ENCODE data around the gene MYO3A. TPM values are rescaled to one million over a fixed set of nuclear protein-coding genes. Genes with fewer than 3 reads are reported as not detected.
A peak's percentile ranks its signal among the peaks of the same experiment; 100 is the strongest.
"Not testable (repeated sequence)": the region's sequence is repeated elsewhere in the genome, so short reads cannot be mapped to it uniquely, and the experiment has no call there.

Gene MYO3A
- total RNA-seq, 1 donor from 2014 or later, result 0.18 TPM

DNA sequence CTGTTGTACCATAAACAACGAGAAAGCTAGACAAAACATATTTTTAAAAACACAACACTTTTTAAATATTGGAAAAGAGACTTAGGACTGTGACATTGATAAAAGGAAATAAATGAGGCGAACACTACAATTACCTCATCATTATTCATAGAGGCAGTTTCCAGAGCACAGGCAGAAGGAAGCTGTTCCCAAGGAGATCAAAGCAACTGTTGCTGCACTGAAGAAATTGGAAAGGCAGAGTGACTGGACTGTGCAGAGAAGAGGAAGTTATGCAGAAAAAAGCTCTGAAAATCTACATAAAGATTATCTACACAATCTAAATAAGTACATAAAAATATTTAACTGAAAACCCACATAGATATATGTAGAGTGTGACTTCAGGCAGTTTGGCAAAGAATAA, 32.8 kb downstream of the MYO3A start:
- DNase-seq (ENCODE audit: low spot score) (no peak), ATAC-seq (no peak)
- intact Hi-C loops (cut with DNase I), result no loop called here

DNA sequence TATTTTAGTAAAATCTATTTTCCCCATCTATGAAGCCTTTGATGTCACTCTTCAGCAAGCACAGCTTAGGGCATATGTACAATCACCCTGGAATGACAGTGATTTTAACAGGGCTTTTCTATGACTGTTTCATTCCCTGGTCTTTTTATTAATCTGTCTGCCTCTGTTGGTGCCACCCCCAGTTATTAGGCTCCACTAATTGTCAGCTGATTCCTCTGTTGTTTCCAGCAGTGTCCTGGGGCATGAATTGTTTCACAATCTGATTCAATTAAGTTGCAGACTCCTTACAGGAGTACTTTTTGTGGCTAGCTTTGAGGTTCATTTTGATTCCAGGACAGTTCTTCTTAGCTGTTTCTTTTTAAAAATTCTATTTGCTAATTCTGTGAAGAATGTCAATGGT, 38.6 kb downstream of the MYO3A start:
- intact Hi-C loops (cut with DNase I), result no loop called here
- ATAC-seq (no peak), DNase-seq (ENCODE audit: low spot score) (no peak)

DNA sequence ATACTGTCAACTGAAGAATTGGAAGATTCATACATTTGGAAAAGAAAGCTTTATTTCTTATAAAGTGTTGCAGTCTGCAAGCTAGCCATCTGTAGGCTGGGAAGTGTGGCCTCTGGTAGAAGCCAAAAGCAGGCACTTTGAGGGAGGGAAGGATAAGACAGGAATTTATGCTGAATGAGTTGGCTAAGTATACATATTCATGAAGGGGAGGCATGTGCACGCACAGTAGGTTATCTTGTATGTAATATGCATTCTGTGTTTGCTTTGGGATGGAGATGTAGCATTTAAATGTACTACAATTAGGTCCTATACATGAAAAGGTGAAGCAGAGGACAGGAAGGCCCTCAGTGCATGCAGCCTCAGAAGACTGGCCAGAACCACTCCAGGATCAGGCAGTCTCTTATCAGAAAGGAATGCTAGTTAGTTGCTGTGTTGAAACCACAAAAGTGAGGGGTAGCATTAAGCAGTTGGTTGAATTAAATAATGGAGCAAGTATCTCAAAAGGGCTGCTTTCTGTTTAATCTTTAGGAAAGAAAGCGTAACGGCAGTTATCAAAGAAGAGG, 40.9 kb downstream of the MYO3A start:
- no peak for DNase-seq (ENCODE audit: low spot score)
- intact Hi-C loops (cut with DNase I), result no loop called here
- no peak for ATAC-seq

- ATAC-seq (no peak), DNase-seq (ENCODE audit: low spot score) (no peak)
- intact Hi-C loops (cut with DNase I), result no loop called here
Measured at GRCh38 chr10:25978771-25979170, 44.7 kb downstream of the MYO3A start.

DNA sequence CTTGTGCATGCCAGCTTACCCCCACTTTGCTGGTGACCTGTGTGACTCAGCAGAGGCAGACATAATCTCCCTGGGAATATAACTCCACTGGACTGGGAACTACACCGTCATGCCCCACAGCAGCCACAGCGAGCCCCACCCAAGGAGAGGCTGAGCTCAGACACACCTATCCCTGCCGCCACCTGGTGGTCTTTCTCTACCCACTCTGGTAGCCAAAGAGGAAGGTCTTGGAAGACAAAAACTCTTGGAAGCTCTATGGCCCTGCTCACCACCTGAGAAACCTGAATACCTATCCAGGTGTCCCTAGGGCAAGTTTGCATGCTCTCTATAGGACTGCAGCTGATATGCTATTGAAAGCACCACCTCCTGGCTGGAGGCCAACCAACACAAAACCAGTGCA, 48.1 kb downstream of the MYO3A start:
- no peak for DNase-seq (ENCODE audit: low spot score)
- no peak for ATAC-seq
- intact Hi-C loops (cut with DNase I), result no loop called here

GRCh38 chr10:25988583-25988982, 54.6 kb downstream of the MYO3A start:
- no peak for ATAC-seq
- intact Hi-C loops (cut with DNase I), result no loop called here
- no peak for DNase-seq (ENCODE audit: low spot score)

GRCh38 chr10:25989951-25990350, 55.9 kb downstream of the MYO3A start:
- DNase-seq (ENCODE audit: low spot score), result no peak
- intact Hi-C loops (cut with DNase I), result no loop called here
- ATAC-seq, result no peak

DNA sequence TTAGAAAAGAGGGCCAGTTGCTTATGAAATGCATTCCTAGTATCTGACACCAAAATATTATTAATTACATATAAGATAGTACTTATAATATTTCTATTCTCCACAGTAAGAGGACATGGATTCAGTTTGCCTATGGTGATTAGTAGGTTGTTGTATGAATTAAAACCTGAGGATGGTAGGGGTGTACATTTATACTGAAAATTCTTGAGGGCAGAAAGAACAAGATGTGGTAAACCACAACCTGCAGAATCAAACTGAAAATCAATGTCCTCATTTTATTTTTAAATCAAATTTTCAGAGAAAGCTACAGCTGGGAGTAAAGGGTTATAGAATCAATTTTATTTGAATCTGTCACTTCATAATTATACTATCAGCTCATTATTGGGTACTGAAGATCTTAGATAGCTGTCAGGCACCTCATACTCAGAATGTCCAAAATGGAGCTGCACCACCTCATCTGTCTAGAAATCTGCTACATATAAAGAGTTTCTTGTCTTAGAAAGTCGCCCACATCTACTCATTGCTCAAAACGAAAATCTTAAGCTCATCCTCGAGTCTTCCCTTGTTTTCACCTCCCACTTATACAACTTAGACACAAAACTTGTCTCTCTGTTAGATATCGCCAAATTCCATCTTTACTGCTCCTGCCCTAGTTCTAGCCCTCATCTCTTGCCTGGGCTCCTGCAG, 65.4 kb downstream of the MYO3A start:
- DNase-seq (ENCODE audit: low spot score), result no peak
- ATAC-seq, result no peak
- intact Hi-C loops (cut with DNase I), result no loop called here

DNA sequence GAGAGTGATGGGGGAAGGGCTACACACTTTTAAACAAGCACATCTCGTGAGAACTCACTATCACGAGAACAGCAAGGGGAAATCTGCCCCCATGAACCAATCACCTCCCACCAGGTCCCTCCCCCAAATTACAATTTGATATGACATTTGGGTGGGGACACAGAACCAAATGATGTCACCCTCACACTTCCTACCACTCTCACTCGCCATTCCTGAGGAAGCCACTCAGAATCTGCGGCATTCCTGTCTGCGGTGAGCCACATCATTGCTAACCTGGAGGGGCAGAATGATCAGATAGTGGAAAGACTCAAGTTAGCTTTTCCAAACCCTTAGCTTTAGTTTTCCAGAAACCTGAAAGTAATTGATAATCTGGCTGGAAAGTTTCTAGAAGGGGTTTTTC, 66.9 kb downstream of the MYO3A start:
- no peak for DNase-seq (ENCODE audit: low spot score)
- intact Hi-C loops (cut with DNase I), result no loop called here
- no peak for ATAC-seq

DNA sequence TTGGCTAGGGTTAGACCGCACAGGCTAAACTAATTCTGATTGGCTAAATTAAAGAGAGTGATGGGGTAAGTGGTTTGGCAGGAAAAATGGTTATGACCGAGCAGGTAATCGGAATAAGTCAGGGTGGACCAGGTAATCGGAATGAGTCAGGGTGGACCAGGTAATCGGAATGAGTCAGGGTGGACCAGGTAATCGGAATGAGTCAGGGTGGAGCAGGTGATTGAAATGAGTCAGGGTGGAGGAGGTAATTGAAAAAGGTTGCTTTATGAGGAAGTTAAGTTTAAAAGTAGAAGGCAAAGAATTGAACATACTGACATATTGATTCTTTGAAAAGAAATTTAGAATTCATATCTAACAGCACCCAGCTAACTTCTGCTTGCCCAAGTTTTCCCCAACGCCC, 68.4 kb downstream of the MYO3A start:
- ATAC-seq; DNase-seq (ENCODE audit: low spot score); intact Hi-C loops (cut with DNase I): not testable (repeated sequence)

- intact Hi-C loops (cut with DNase I), result no loop called here
- no peak for DNase-seq (ENCODE audit: low spot score)
- ATAC-seq, result peak; percentile 85
Measured at GRCh38 chr10:26015092-26015491, 81.1 kb downstream of the MYO3A start.

DNA sequence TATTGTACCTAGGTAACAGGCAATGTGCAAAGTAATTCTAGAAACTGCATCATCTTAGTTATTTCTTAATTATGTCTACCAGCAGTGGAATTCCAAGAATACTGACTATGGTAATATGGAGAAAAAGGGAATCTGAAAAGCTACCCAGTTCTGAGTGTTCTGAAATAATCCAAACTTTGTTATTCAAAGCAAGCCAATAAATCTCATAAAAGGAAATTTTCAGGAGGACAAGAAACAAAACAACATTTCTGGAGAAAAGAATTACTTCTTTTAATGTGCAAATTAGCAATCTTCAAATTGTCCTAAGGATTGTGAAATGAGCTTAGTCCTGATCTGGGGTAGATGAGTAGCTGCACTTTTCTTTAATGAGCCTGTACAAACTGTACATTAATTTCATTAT, 88.8 kb downstream of the MYO3A start:
- ATAC-seq, result no peak

GRCh38 chr10:26024303-26024702, 90.3 kb downstream of the MYO3A start:
- DNase-seq (ENCODE audit: low spot score) (no peak), ATAC-seq (no peak)

More for the DNA sequence above, 88.8 kb downstream of the MYO3A start:
- intact Hi-C loops (cut with DNase I), result no loop called here
- DNase-seq (ENCODE audit: low spot score), result no peak

DNA sequence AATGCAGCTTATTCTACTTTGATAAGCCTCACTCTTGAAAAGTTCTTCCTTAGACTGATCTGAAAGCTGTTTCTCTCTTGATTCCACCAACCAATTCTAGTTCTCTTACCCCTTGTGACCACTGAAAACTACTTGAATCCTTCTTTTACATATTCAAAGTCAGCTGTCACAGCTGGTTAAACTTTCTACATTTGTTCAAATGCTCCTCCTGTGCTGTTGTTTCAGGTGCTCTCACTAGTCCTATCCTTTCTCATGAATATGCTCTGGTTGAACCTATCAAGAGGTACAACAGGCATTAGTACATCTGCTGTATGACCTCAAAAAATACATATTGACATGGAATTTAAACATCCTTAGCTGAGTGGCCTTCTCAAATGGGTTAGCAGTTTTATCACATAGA, 91.5 kb downstream of the MYO3A start:
- intact Hi-C loops (cut with DNase I), result no loop called here
- DNase-seq (ENCODE audit: low spot score) (no peak), ATAC-seq (no peak)

More at GRCh38 chr10:26024303-26024702, 90.3 kb downstream of the MYO3A start:
- intact Hi-C loops (cut with DNase I), result no loop called here

- no peak for DNase-seq (ENCODE audit: low spot score)
- ATAC-seq, result no peak
- intact Hi-C loops (cut with DNase I), result no loop called here
Measured at GRCh38 chr10:26029858-26030257, 95.8 kb downstream of the MYO3A start.

GRCh38 chr10:26031300-26031699, 97.3 kb downstream of the MYO3A start:
- intact Hi-C loops (cut with DNase I), result no loop called here
- no peak for DNase-seq (ENCODE audit: low spot score)
- ATAC-seq, result no peak

DNA sequence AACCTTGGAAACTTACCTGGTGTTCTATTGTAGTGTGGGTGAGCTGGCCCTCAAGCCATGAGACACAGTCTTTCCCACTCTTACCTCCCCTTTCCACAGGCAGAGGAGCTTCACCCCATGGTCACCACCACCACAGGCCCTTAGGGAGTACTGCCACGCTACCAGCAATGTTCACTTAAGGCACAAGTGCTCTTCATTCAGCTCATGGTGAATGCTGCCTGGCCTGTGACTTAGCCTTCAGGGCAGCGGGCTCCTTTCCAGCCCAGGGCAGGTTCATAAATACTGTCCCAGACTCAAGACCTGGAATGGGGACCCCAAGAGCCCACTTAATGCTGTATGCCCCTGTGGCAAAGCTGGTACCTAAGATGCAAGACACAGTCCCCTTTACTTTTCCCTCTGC, 109.4 kb downstream of the MYO3A start:
- intact Hi-C loops (cut with DNase I), result no loop called here
- no peak for DNase-seq (ENCODE audit: low spot score)
- ATAC-seq, result no peak

GRCh38 chr10:26044141-26044749, 110.2 kb downstream of the MYO3A start:
- intact Hi-C loops (cut with DNase I), result no loop called here
- DNase-seq (ENCODE audit: low spot score) (peak; percentile 60), ATAC-seq (peak; percentile 74)

GRCh38 chr10:26046073-26046700, 112.2 kb downstream of the MYO3A start:
- no peak for DNase-seq (ENCODE audit: low spot score)
- no peak for ATAC-seq
- intact Hi-C loops (cut with DNase I), result no loop called here

GRCh38 chr10:26048756-26049155, 114.7 kb downstream of the MYO3A start:
- intact Hi-C loops (cut with DNase I), result no loop called here
- no peak for ATAC-seq
- no peak for DNase-seq (ENCODE audit: low spot score)
